HepG2 (cell line): ENCODE measurements around the gene NDUFB10. TPM values are rescaled to one million over a fixed set of nuclear protein-coding genes. Genes with fewer than 3 reads are reported as not detected.

Experiments used
- ATAD3A ChIP-seq: sonication (generic); formaldehyde crosslinking; IDR thresholded peaks from 2 replicates; pipeline ENCODE4 v1.4.0; 2020; ENCODE audit warnings: missing genetic modification reagents
- E2F5 ChIP-seq: sonication (generic); formaldehyde crosslinking; conservative IDR thresholded peaks from 2 replicates; pipeline ENCODE4 v1.4.0; 2020; ENCODE audit warnings: missing genetic modification reagents
- HCFC1 ChIP-seq: fragments of 150-350 bp; IDR thresholded peaks from 2 replicates; pipeline ENCODE4 v1.6.1; 2014; ENCODE audit warnings: low read depth, low read length
- KLF6 ChIP-seq: IDR thresholded peaks from 2 replicates; pipeline ENCODE4 v1.8.0; 2016; ENCODE audit warnings: missing biosample characterization, missing genetic modification reagents
- MXD3 ChIP-seq: IDR thresholded peaks from 2 replicates; pipeline ENCODE4 v1.6.1; 2016; ENCODE audit warnings: mild to moderate bottlenecking, missing biosample characterization, missing genetic modification reagents
- NCOA2 ChIP-seq: sonication (generic); formaldehyde crosslinking; IDR thresholded peaks from 2 replicates; pipeline ENCODE4 v1.8.0; 2022; ENCODE audit warnings: inconsistent platforms
- PHF8 ChIP-seq: sonication (generic); formaldehyde crosslinking; IDR thresholded peaks from 2 replicates; pipeline ENCODE4 v1.5.0; 2020; ENCODE audit warnings: missing genetic modification reagents
- TFDP2 ChIP-seq: sonication (generic); formaldehyde crosslinking; IDR thresholded peaks from 2 replicates; pipeline ENCODE4 v1.4.0; 2020; ENCODE audit warnings: missing genetic modification reagents
- TFE3 ChIP-seq: IDR thresholded peaks from 2 replicates; pipeline ENCODE4 v1.6.1; 2016
- ZFX ChIP-seq: sonication (generic); formaldehyde crosslinking; IDR thresholded peaks from 2 replicates; pipeline ENCODE4 v1.4.0; 2020; ENCODE audit warnings: mild to moderate bottlenecking, low read depth, missing genetic modification reagents, moderate library complexity
- ZKSCAN1 ChIP-seq: fragments of 150-350 bp; IDR thresholded peaks from 2 replicates; pipeline ENCODE4 v1.6.1; 2014; ENCODE audit warnings: low read length
- ZNF235 ChIP-seq: sonication (generic); formaldehyde crosslinking; IDR thresholded peaks from 2 replicates; pipeline ENCODE4 v1.8.1; 2023; ENCODE audit warnings: mild to moderate bottlenecking, missing genetic modification reagents, borderline replicate concordance
- ZNF329 ChIP-seq: sonication (generic); formaldehyde crosslinking; IDR thresholded peaks from 2 replicates; pipeline ENCODE4 v1.9.0; 2021; ENCODE audit warnings: low read depth, mild to moderate bottlenecking, missing genetic modification reagents
- ZNF549 ChIP-seq: sonication (generic); formaldehyde crosslinking; IDR thresholded peaks from 2 replicates; pipeline ENCODE4 v1.5.0; 2020; ENCODE audit warnings: missing genetic modification reagents
- ZNF609 ChIP-seq: sonication (generic); formaldehyde crosslinking; IDR thresholded peaks from 2 replicates; pipeline ENCODE4 v1.4.0; 2020; ENCODE audit warnings: mild to moderate bottlenecking, missing genetic modification reagents, borderline replicate concordance
- ZNF746 ChIP-seq: sonication (generic); formaldehyde crosslinking; IDR thresholded peaks from 2 replicates; pipeline ENCODE4 v1.8.0; 2022; ENCODE audit warnings: mild to moderate bottlenecking, missing genetic modification reagents
- ZSCAN21 ChIP-seq: sonication (generic); formaldehyde crosslinking; IDR thresholded peaks from 2 replicates; pipeline ENCODE4 v1.8.0; 2022; ENCODE audit warnings: mild to moderate bottlenecking, missing genetic modification reagents, moderate library complexity, borderline replicate concordance
- ZSCAN22 ChIP-seq: sonication (generic); formaldehyde crosslinking; IDR thresholded peaks from 2 replicates; pipeline ENCODE4 v1.4.0; 2020; ENCODE audit warnings: mild to moderate bottlenecking, missing genetic modification reagents
- polyA plus RNA-seq, 8 experiments: library from polyadenylated mRNA; depleted of rRNA in 3 of 8; stranded (reverse) in 7 of 8; unstranded in 1 of 8; fragments of >200 nt; fragmentation: Illumina TruSeq in 4 of 8; extraction: Trizol in 4 of 8; gene quantifications; 2 replicates each; pipeline versions ENCODE4 v1.2.1 to v1.2.3, GENCODE V29; 2011 to 2016; ENCODE audit warnings: low read depth in 4 of 8, missing spikeins in 1 of 8, mixed read lengths in 1 of 8; ENCODE audit not compliant: insufficient read depth in 1 of 8
- total RNA-seq, 5 experiments: library from RNA; depleted of rRNA; stranded (reverse); fragments of >200 nt; fragmentation: Illumina TruSeq; extraction: Trizol; gene quantifications; 2 replicates each; pipeline ENCODE4 v1.2.3, GENCODE V29; 2016; ENCODE audit warnings: low read depth in 1 of 5

Gene NDUFB10
- total and polyA plus RNA-seq, 2 of the 13 experiments (the other 11 are each of a cell fraction or from before 2014, with no cell fraction given): 68.6 to 157 TPM

DNA sequence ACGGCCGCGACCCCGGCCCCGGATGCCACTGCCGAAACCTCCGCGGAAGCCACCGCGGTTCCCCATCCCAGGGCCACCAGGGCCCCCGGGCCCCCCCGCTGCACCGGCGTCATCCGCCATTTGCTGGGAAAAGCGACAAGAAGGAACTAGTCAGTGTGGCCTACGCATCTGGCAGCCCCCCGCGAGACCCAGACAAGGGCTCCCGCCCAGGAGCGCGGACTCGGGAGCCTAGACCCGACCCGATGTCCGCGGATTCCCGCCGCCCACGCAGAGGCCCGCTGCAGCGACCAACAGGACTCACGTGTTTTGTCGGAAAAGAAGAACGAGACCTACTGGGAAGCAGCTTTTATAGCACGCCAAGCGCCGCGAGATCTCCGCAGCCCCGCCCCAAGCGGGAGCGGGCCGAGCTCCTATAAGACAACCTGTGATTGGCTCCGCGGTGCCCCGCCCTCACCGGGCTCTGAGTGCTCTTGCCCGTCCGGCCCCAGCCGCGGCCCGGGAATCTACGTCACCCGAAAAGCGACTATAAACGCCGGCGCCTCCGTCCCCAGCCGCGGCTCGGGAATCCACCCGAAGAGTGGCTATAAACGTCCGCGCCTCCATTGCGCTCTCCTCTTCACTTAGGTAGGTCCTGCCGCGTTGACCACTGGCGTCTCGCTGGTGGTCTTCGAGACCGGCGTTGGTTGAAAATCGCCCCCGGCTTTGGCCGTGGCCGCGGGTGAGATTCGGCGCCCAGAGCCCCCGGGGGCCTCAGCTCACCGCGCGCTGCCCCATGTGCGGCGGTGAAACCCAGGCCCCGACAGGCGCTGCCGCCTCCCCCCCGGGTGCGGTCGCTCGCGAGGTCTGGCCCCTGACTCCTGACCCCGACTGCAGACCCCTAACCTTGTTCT is 5.4 kb downstream of the NDUFB10 start, which contains the start of gene RPS2 (continued):
- no peak for TF ChIP-seq ZNF609
- peak; percentile 81; the same call in 1 of the 2 replicates for TF ChIP-seq ZFX (CRISPR knock-in tag)
- peak; percentile 62; the same call in 1 of the 2 replicates for TF ChIP-seq ZNF746 (CRISPR knock-in tag)
- TF ChIP-seq ZSCAN21 (CRISPR knock-in tag): no peak
- peak; percentile 91; the same call in 1 of the 2 replicates for TF ChIP-seq KLF6 (CRISPR knock-in tag)
- 0 out of 2 replicates have a peak, but pooled peaks have one; percentile 22 for TF ChIP-seq ATAD3A
- TF ChIP-seq ZKSCAN1: 0 out of 2 replicates have a peak, but pooled peaks have one; percentile 61
- peak; percentile 93 for TF ChIP-seq PHF8 (CRISPR knock-in tag)
- no peak for TF ChIP-seq ZNF549
- TF ChIP-seq NCOA2: peak; percentile 50; the same call in 1 of the 2 replicates
- peak; percentile 85 for TF ChIP-seq MXD3 (CRISPR knock-in tag)
- TF ChIP-seq HCFC1: peak; percentile 63
- TF ChIP-seq ZNF329 (CRISPR knock-in tag): peak; percentile 40; the same call in 1 of the 2 replicates
- peak; percentile 65 for TF ChIP-seq TFE3 (CRISPR knock-in tag)
- TF ChIP-seq ZNF235 (CRISPR knock-in tag): 0 out of 2 replicates have a peak, but pooled peaks have one; percentile 79
- peak; percentile 74; the same call in 1 of the 2 replicates for TF ChIP-seq E2F5
- no peak for TF ChIP-seq ZSCAN22 (CRISPR knock-in tag)
- TF ChIP-seq TFDP2 (CRISPR knock-in tag): peak; percentile 88
